GM21367 (cell line): ENCODE data around the gene URM1.

Experiments
- ATAC-seq: cut with Tn5 transposase; IDR thresholded peaks from one replicate; pipeline ENCODE4 v1.9.1; 2021; ENCODE audit not compliant: unreplicated experiment

The URM1 gene

DNA sequence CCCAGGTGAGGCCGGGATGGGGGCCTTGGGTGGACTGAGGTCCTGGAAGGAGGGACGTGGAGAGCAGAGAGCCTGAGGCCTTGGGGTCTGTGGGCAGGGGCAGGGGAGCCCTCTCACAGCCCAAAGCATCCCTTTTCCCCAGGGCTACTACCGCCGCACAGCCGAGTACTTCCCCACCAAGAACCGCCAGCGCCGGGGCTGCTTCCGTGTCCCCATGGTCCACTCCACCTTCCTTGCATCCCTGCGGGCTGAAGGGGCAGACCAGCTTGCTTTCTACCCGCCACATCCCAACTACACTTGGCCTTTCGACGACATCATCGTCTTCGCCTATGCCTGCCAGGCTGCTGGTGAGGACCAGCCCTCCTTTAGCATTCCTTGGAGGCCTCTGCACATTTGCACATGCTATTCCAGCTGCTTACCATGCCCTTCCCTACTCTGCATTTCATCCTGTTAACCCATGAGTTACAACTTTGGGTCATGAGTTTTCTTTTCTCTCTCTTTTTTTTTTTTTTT is 53.1 kb downstream of the URM1 start:
- no peak for ATAC-seq

DNA sequence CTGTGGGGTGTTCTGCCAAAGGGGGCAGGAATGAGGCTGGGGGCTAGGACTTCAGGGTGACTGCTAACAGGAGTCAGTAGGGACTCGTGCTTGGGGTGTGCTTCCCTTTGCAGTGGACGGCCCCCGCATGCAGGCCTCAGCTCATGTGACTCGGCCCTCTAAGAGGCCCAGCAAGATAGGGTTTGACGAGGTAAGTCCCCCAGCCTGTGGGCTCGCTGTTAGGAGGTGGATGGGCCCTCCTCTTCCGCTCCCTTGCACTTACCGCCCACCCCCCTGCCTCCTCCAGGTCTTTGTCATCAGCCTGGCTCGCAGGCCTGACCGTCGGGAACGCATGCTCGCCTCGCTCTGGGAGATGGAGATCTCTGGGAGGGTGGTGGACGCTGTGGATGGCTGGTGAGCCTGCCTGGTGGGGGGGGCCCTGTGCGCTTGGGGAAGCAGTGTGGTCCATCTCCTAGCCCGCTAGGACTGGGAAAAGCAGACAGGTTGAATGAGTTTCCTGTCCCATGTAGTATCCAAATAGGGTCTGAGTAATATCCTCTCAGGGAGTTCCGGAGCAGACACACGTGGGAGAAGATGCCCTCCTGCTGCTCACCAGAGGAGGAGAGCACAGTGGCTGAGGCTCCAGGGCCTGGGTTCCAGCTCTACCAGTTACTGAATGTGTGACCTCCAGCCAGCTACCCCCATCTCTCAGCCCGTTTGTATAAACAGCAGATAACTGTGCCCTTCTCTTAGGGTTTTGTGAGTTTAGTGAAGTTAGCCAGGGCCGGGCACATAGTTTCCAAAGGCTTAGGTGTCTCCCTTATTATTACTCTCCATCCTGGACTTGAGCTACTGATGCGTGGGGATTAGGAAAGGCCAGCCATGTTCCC is 57.7 kb downstream of the URM1 start:
- ATAC-seq = no peak

DNA sequence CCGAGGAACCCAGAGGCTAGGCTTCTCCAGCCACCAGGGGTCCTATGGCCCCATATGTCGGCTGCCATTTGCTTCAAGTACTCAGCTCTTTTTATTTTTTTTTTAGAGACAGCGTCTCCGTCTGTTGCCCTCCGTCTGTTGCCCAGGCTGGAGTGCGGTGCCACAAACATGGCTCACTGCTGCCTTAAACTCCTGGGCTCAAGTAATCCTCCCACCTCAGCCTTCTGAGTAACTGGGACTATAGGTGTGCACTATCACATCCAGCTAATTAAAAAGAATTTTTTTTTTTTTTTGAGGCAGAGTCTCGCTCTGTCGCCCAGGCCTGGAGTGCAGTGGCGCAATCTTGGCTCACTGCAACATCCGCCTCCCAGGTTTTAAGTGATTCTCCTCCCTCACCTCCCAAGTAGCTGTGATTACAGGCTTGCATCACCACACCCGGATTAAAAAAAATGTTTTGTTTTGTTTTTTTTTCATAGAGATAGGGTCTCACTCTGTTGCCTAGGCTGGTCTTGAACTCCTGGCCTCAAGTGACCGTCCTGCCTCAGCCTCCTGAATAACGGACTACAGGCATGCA is 58.4 kb downstream of the URM1 start:
- no peak for ATAC-seq

DNA sequence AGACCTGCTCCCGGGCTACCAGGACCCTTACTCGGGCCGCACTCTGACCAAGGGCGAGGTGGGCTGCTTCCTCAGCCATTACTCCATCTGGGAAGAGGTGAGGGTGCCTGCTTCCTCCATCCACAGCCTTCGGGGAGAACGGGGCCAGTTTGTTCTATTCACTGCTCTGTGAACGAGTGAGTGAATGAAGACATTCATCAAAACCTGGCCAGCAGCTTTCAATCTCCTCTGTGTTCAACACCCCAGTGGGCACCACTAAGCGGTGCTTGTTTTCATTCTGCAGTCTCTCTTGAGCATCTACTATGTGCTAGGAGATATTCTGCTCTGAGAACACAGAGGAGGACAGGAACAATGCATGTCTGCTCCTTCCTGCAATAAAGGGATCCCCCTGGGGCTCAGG is 60.0 kb downstream of the URM1 start:
- no peak for ATAC-seq

DNA sequence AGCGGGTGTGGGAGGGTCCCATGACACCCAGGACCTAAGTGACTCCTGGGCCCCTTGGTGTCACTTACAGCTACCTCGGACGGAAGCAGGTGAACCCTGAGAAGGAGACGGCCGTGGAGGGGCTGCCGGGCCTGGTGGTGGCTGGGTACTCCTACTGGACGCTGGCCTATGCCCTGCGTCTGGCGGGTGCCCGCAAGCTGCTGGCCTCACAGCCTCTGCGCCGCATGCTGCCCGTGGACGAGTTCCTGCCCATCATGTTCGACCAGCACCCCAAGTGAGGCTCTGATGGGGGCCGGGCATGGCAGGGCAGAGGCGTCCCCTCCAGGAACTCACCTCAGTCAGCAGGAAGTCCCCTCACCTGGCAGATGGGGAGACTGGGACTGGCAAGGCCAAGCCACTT is 63.2 kb downstream of the URM1 start:
- no peak for ATAC-seq

DNA sequence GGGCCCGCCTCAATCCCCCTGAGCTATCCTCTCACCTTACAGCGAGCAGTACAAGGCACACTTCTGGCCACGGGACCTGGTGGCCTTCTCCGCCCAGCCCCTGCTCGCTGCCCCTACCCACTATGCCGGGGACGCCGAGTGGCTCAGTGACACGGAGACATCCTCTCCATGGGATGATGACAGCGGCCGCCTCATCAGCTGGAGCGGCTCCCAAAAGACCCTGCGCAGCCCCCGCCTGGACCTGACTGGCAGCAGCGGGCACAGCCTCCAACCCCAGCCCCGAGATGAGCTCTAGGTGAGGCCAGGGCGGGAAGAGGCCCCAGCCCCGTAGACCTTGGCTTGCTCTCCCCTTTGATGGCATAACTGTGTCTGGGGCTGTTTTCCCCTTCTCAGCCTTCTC is 64.4 kb downstream of the URM1 start:
- ATAC-seq = no peak

DNA sequence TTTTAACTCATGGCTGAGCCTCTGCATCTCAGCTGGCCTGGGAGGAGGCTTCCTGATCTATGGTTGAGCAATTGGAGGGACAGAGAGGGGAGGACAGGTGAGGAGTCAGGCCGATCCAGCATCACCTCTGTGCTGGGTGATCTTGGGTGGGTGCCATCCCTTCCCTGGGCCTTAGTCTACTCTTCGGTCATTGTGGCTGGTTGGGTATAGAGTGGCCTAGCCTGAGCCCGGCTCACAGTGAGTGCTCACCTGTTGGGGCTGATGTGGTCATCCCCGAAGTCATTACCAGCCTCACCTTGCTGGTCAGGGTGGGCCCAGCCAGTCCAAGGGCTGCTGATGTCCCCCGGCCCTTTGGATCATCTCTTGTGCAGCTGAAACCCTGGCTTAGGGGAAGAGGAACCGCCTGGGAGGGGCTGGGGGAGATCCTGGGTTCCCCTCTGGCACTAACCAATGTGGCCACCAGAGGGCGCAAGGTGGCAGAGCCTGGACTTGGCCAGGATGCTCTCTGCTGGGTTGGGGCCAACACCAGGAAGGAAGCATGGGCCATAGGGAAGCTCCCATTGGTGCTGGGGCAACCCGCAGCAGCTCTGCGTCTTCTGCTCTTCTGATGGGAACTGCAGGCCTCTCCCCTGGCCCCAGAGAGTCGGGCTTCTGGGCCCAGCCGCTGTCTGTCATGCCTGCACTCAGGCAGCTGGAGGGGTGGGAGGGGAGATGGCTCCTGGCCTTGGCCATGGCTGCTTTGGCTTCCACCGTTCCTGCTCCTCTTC is 67.4 kb downstream of the URM1 start:
- ATAC-seq = peak; percentile 53

DNA sequence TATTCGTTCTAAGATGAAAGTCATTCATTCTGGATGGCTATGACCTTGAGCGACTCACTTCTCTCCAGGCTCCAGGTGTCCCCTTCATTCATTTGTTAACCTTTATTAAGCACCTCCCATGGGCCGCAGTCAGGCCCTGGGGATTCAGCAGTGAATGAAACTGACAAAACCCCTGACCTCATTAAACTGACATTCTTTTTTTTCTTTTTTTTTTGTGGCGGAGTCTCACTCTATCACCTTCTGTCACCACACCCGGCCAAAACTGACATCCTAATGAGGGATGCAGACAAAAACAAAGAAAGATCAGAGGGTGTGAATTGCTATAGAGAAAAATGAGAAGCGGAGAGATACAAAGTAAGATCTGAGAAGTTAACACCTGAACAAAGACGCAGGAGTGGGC is 68.1 kb downstream of the URM1 start:
- no peak for ATAC-seq
